WTC11 (cell line): ENCODE results near the gene ABLIM2. TPM values are rescaled to one million over a fixed set of nuclear protein-coding genes. Genes with fewer than 3 reads are reported as not detected.

Experiments used
- ATAC-seq: fragments of 200-7000 bp; cut with Tn5 transposase; 2 replicates; pipeline ENCODE4 v1.10.0; 2021; ENCODE audit warnings: mild to moderate bottlenecking, moderate library complexity
- CTCF ChIA-PET: fragments of 300-600 bp; sonication (Branson Sonifier 250); formaldehyde crosslinking; loops from one replicate; lab custom pipeline; 2021; ENCODE audit warnings: antibody characterized with exemption; lab: Charles Lee
- POLR2A ChIA-PET: fragments of 350-600 bp; sonication (Branson Sonifier 250); formaldehyde crosslinking; loops from one replicate; lab custom pipeline; 2021; ENCODE audit warnings: antibody characterized with exemption; lab: Charles Lee
- DNase-seq: peaks from one replicate; pipeline ENCODE4 v3.0.0; 2021; ENCODE audit warnings: low spot score
- H3K27ac Mint-ChIP-seq: 2 replicates; pipeline ENCODE4 v1.8.0; 2021; ENCODE audit warnings: mixed read lengths
- H3K27me3 Mint-ChIP-seq: 2 replicates; pipeline ENCODE4 v1.8.0; 2021; ENCODE audit warnings: low read depth, mild to moderate bottlenecking, moderate library complexity, mixed read lengths
- H3K36me3 Mint-ChIP-seq: 2 replicates; pipeline ENCODE4 v1.8.0; 2021; ENCODE audit warnings: mixed read lengths
- H3K4me1 Mint-ChIP-seq: 2 replicates; pipeline ENCODE4 v1.8.0; 2022; ENCODE audit warnings: mixed read lengths
- H3K4me3 Mint-ChIP-seq: 2 replicates; pipeline ENCODE4 v1.8.0; 2021; ENCODE audit warnings: mild to moderate bottlenecking, moderate library complexity, mixed read lengths
- H3K9me3 Mint-ChIP-seq: 2 replicates; pipeline ENCODE4 v1.8.0; 2021; ENCODE audit warnings: mixed read lengths
- ATF3 ChIP-seq: sonication (generic); formaldehyde crosslinking; conservative IDR thresholded peaks from 2 replicates; pipeline ENCODE4 v1.8.1; 2022; ENCODE audit warnings: mild to moderate bottlenecking, missing genetic modification reagents
- E2F1 ChIP-seq: sonication (generic); formaldehyde crosslinking; IDR thresholded peaks from 2 replicates; pipeline ENCODE4 v1.8.0; 2022; ENCODE audit warnings: mild to moderate bottlenecking, missing genetic modification reagents
- GTF2I ChIP-seq: fragments of 250-450 bp; sonication (Bioruptor Pico); conservative IDR thresholded peaks from 2 replicates; pipeline ENCODE4 v1.4.0; 2021; ENCODE audit warnings: mild to moderate bottlenecking
- NR2C2 ChIP-seq: sonication (generic); formaldehyde crosslinking; IDR thresholded peaks from 2 replicates; pipeline ENCODE4 v1.8.0; 2022; ENCODE audit warnings: mild to moderate bottlenecking, missing genetic modification reagents
- PREB ChIP-seq: sonication (generic); formaldehyde crosslinking; IDR thresholded peaks from 2 replicates; pipeline ENCODE4 v1.8.1; 2022; ENCODE audit warnings: mild to moderate bottlenecking, missing genetic modification reagents, moderate library complexity, borderline replicate concordance
- TEAD4 ChIP-seq: sonication (generic); formaldehyde crosslinking; IDR thresholded peaks from 2 replicates; pipeline ENCODE4 v1.8.0; 2022; ENCODE audit warnings: mild to moderate bottlenecking, missing genetic modification reagents
- USF1 ChIP-seq: sonication (generic); formaldehyde crosslinking; IDR thresholded peaks from 2 replicates; pipeline ENCODE4 v1.8.0; 2022; ENCODE audit warnings: mild to moderate bottlenecking, missing genetic modification reagents
- ZNF423 ChIP-seq: fragments of 250-450 bp; sonication (Bioruptor Pico); IDR thresholded peaks from 2 replicates; pipeline ENCODE4 v2.1.2; 2022; ENCODE audit warnings: mild to moderate bottlenecking, moderate library complexity
- ZNF532 ChIP-seq: fragments of 250-450 bp; sonication (Bioruptor Pico); IDR thresholded peaks from 2 replicates; pipeline ENCODE4 v1.9.0; 2021; ENCODE audit warnings: mild to moderate bottlenecking, borderline replicate concordance
- total RNA-seq: library from RNA; stranded (reverse); gene quantifications from 3 replicates; pipeline ENCODE4 v1.2.3, GENCODE V29; 2021

ABLIM2 gene
- total RNA-seq, 1 experiment from 2014 or later, result 2.6 TPM

GRCh38 chr4:8033067-8033755 is 125.4 kb downstream of the ABLIM2 start:
- H3K27me3 Mint-ChIP-seq, result no peaks in the 10 kb centered on the region; the same call in 1 of the 2 replicates
- no peaks in the 10 kb centered on the region for H3K4me1 Mint-ChIP-seq
- TF ChIP-seq PREB (CRISPR knock-in tag) (no peak), E2F1 (CRISPR knock-in tag) (no peak), ZNF532 (CRISPR knock-in tag) (no peak), ZNF423 (CRISPR knock-in tag) (no peak), ATF3 (CRISPR knock-in tag) (no peak), NR2C2 (CRISPR knock-in tag) (no peak)
- DNase-seq (no peak), ATAC-seq (no peak)
- H3K36me3 Mint-ChIP-seq, result no peaks in the 10 kb centered on the region
- ChIA-PET CTCF (no interaction called here), POLR2A (no interaction called here)
- no peak overlapping the region for H3K27ac Mint-ChIP-seq
- H3K4me3 Mint-ChIP-seq, result no peak overlapping the region
- peaks cover 3% of the 10 kb centered on the region; the same call in 1 of the 2 replicates for H3K9me3 Mint-ChIP-seq

- ChIA-PET POLR2A (no interaction called here), CTCF (no interaction called here)
- DNase-seq, result no peak
- Mint-ChIP-seq H3K27ac (no peak overlapping the region), H3K4me3 (no peak overlapping the region), H3K4me1 (no peaks in the 10 kb centered on the region), H3K36me3 (no peaks in the 10 kb centered on the region), H3K9me3 (peaks cover 3% of the 10 kb centered on the region; the same call in 1 of the 2 replicates), H3K27me3 (no peaks in the 10 kb centered on the region; the same call in 1 of the 2 replicates)
- no peak for ATAC-seq
- TF ChIP-seq USF1 (CRISPR knock-in tag) (no peak), GTF2I (no peak), ZNF532 (CRISPR knock-in tag) (no peak), TEAD4 (CRISPR knock-in tag) (no peak)
Measured at GRCh38 chr4:8032381-8032780, 126.2 kb downstream of the ABLIM2 start.
